ENCODE measurements around the gene TOX3. TPM values are rescaled to one million over a fixed set of nuclear protein-coding genes. Genes with fewer than 3 reads are reported as not detected.

The TOX3 gene
- total and polyA plus RNA-seq, 2 of the 13 experiments (the other 11 are each of a cell fraction or from before 2014, with no cell fraction given) = 14.5 to 98.6 TPM

- no peak for TF ChIP-seq EZH2 (conservative IDR thresholded peaks at IDR 0.05; ENCODE audit: low read depth, low read length)
- TF ChIP-seq ZBTB44 (CRISPR knock-in tag; IDR thresholded peaks at IDR 0.05) = no peak
- no peak for TF ChIP-seq ZNF160 (CRISPR knock-in tag; IDR thresholded peaks at IDR 0.05)
- no peak for TF ChIP-seq U2AF1 (optimal IDR thresholded peaks at IDR 0.05; ENCODE audit: low read depth, low read length)
- TF ChIP-seq PHF8 (CRISPR knock-in tag; IDR thresholded peaks at IDR 0.05) = no peak; the same call in 1 of the 2 replicates
- TF ChIP-seq SAP130 (CRISPR knock-in tag; IDR thresholded peaks at IDR 0.05; ENCODE audit: low read depth) = peak; percentile 80
- no peak for TF ChIP-seq ATAD3A (CRISPR knock-in tag; IDR thresholded peaks at IDR 0.05)
- TF ChIP-seq HNRNPH1 (optimal IDR thresholded peaks at IDR 0.05; ENCODE audit: low read depth, low read length) = no peak
- no peak for TF ChIP-seq SCMH1 (CRISPR knock-in tag; IDR thresholded peaks at IDR 0.05; ENCODE audit: borderline replicate concordance)
- TF ChIP-seq ZNF782 (CRISPR knock-in tag; IDR thresholded peaks at IDR 0.05; ENCODE audit: borderline replicate concordance) = no peak
- TF ChIP-seq CCDC6 (CRISPR knock-in tag; IDR thresholded peaks at IDR 0.05) = 0 out of 2 replicates have a peak, but pooled peaks have one; percentile 39
- peak; percentile 88 for TF ChIP-seq ZGPAT (CRISPR knock-in tag; IDR thresholded peaks at IDR 0.05)
- TF ChIP-seq MEIS1 (CRISPR knock-in tag; IDR thresholded peaks at IDR 0.05; ENCODE audit: borderline replicate concordance) = no peak
- no peak for TF ChIP-seq ADNP (CRISPR knock-in tag; IDR thresholded peaks at IDR 0.05)
- peak; percentile 57; the same call in 1 of the 2 replicates for TF ChIP-seq ZNF816 (CRISPR knock-in tag; IDR thresholded peaks at IDR 0.05; ENCODE audit: borderline replicate concordance)
- TF ChIP-seq ZBED4 (CRISPR knock-in tag; IDR thresholded peaks at IDR 0.05; ENCODE audit: borderline replicate concordance) = 0 out of 2 replicates have a peak, but pooled peaks have one; percentile 15
- no peak for TF ChIP-seq ZSCAN22 (CRISPR knock-in tag; IDR thresholded peaks at IDR 0.05)
- TF ChIP-seq SMARCC2 (IDR thresholded peaks at IDR 0.05) = no peak
- TF ChIP-seq ZNF576 (CRISPR knock-in tag; IDR thresholded peaks at IDR 0.05) = no peak
- no peak for TF ChIP-seq FOXC1 (CRISPR knock-in tag; IDR thresholded peaks at IDR 0.05; ENCODE audit: borderline replicate concordance)
- no peak for TF ChIP-seq ZNF138 (CRISPR knock-in tag; IDR thresholded peaks at IDR 0.05; ENCODE audit: low read depth)
Measured at GRCh38 chr16:52578007-52578828, 31.3 kb upstream of the TOX3 start (continued).
